GM19043 (cell line): ENCODE results near the gene TSPAN32.

Source experiments
- ATAC-seq: cut with Tn5 transposase; IDR thresholded peaks from one replicate; pipeline ENCODE4 v1.9.1; 2021; ENCODE audit warnings: low read depth; ENCODE audit not compliant: unreplicated experiment

The TSPAN32 gene

DNA sequence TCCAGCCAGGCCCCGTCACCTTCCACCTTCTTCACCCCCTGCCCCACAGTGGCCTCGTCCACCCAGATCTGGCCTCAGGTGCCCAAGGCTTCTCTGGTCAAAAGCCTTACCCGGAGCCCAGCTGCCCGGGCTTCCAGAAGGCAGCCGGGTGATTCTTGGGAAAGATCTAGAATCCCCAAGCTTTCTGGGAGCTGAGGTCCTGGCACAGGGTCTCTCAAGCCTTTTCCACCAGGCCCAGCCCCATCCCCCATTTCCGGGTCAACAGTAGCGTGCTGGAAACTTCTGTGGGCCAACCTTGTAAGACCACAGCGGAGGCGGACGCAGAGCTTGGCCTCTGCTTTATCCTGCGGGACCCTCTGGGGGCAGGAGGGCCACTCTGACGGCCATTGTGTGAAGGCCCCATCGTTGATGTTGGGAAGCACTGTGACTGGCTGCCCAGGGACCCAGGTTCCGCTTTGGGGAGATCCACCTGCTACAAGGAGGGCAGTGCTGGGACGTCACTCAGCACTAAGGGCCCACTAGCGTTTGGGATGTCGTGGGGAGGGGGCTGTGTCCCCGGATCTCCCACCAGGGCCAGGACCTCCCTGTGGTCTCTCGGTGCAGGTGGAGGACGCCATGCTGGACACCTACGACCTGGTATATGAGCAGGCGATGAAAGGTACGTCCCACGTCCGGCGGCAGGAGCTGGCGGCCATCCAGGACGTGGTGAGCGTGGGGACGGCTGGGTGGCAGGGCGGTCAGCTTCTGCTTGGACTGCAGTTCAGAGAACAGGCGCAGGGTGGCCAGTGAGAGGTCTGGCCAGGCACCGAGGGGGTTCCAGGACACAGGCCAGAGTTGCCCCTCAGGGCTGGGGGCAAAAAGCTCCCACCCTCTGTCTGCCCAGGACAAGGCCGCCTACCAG lies 11.5 kb downstream of the TSPAN32 start:
- no peak for ATAC-seq

DNA sequence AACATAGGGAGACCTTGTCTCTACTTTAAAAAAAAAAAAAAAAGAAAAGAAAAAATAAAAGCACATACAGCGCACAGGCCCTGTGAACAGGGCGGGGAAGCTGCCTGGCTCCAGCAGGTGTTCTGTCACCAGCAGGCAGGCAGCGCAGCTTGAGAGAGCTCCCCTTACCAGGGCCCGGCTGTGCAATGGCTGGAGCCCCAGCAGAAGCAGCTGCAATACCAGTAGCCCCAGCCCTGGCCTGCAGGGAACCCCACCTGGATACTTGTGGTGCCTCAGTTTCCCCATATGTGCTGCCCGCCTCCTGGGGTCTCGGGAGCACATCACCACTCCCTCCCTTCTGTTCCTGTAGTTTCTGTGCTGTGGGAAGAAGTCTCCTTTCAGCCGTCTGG lies 12.3 kb downstream of the TSPAN32 start:
- ATAC-seq, result no peak

DNA sequence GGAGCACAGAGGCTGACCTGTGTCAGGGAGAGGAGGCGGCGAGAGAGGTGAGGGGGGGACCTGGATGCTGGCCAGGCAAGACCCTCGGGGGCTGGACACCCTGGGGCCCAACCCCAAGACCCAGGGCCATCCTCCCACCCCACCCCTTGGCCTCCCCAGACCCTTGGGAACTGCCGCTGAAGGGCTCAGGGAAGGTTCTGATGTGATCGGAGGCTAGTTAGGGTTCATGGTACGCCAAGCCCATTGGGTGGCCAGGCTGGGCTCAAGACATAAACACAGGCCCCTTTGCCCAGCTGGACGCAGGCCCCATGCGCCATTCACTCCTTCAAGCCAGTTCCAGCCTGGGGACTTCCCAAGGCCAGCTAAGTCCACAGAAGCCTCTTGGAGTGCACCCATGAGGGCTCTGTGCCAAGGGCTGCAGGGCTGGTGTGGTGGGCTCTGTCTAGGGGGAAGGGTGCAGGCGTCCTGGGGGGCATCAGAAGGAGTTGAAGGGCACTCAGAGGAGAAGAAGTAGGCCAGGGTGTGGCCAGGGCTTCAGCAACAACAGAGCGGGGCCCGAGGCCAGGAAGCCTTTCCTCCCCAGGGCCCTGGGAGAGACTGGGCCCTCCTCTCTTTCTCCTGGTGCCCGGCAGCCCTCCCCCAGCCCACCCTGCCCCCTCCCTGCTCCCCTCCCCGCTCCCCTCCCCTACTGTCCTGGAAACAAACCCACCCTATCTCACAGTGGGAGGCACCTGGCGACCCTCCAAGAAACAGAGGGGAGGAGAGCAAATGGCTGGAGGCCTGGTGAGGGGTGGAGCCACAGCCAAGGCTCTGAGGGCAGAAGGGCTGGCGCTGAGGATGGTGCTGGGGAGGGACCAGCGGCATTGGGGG lies 12.9 kb downstream of the TSPAN32 start:
- ATAC-seq, result no peak

DNA sequence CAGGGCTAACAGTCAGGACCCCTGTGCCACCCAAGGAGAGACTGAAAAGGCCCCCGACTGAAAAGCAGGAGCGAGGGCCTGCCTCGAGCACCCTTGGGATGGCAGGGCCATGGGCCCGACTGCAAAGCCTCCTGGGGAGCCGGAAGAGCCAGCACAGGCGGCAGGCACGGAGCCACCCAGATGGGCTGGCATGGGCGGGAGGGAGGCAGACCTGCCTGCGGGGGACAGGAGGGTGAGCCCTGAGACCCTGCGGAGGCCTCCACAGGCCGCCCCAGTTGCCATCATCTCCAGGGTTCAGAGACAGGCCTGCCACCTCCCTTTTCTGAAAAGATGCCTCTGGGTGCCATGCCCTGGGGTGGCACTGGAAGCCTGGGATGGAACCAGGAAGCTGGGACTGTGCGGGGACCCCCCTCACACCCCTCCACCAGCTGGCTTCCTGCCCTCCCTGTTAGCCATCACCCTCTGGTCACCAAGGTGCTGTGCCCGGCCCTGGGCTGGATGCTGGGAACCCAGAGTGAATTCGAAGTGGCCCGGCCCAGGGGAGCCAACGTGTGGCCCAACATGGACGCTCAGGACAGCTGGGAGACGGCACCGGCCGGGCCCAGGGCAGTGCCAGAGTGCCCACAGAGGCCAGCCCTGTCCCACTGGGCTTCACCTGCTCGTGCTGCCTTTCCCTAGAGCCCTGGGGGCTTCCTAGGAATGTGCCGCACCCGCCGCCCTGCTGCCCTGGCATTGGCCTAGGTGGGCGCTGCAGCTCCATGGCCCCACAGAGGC lies 13.8 kb downstream of the TSPAN32 start:
- no peak for ATAC-seq

DNA sequence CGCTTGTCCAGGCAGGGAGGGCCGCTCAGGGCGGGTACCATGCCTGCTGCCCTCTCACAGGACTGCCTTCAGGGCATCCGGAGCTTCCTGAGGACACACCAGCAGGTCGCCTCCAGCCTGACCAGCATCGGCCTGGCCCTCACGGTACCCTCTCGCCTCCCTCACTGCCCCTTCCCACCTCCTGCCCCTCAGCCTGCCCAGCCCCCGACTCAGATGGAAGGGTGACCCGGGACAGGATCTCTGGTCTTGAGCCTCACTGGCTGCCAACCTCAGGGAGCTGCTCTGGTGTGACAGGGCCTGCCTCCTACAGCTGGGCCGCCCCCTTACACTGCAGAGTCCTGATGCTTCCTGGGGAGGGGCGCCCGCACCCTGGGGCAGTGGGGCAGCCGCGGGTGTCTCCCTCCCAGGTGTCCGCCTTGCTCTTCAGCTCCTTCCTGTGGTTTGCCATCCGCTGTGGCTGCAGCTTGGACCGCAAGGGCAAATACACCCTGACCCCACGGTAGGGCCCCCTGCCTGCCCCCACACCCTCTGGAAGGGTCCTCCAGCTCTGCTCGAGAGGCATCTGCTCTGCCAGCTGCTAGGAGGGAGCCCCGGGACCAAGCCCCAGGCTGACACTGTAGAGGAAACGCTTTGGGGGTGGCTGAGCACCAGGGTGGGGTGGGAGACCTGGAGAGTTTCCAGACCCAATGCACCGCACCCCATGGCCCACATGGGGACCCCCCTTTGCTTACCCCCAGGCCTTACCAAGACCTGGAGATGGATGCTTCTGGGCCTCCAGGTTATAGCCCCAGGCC lies 14.6 kb downstream of the TSPAN32 start:
- ATAC-seq, result no peak

DNA sequence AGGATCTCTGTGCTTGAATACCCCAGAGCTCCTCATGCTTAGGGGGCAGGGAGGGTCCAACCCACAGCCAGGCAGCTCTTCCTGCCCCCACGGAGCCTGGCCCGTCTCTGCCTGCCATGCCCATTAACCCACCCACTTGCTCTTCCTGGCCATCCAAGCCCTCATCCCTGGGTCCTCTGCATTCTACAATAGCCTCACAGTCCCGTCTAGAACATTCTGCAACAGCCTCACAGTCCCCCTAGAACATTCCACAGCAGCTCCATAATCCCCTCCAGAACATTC lies 15.1 kb downstream of the TSPAN32 start:
- ATAC-seq, result no peak

DNA sequence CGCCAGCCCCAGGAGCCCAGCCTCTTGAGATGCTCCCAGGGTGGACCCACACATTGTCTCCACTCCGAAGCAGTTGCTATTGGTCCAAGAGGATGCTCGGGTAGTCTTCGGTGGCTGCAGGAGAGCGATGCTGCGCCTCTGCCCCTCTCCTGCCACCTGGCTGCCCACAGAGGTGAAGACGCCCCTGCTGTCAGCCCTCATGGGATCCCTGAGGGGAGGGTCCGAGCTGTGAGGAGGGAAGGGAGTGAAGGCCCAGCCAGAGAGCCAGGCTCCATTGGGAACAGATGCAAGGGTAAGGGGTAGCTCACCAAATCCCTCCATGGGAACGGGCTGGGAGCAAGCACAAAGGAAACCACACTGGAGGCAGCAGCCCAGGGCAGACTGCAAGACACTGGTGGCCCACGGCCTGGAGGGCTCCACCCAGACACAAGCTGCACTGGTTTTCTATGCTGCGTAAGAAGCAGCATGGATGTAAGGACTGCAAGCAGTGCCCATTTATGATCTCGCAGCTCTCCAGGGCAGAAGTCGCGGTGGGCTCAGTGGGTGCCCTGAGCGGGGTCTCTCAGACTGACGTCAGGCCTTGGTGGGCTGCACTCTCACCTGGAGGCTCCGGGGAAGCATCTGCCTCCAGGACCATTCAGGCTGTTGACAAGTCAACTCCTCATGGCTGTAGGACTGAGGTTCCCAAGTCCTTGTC lies 15.7 kb downstream of the TSPAN32 start:
- no peak for ATAC-seq

DNA sequence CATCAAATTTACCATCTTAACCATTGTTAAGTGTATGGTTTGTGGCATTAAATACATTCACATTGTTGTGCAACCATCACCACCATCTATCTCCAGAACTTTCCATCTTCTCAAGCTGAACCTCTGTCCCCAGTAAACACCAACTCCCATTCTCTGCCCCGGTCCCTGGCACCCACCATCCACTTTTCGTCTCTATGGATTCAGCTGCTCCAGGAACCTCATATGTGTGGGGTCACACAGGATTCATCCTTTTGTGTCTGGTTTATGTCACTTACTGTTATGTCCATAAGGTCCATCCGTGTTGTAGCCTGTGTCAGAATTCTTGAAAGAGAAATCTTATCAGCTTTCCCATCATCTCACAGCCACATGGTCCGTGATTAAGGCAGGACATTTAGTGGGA lies 16.3 kb downstream of the TSPAN32 start:
- ATAC-seq, result no peak

DNA sequence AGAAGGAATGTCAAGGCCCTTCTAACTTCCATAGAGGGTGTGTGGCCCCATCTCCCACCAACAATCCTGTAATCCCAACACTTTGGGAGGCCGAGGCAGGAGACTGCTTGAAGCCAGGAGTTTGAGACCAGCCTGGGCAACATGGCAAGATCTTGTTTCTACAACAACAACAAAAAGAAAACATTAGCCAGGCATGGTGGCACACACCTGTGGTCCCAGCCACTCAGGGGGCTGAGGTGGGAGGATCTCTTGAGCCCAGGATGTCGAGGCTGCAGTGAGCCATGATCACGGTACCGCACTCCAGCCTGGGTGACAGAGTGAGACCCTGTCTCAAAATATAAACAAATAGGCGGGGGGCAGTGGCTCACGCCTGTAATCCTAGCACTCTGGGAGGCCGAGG lies 16.9 kb downstream of the TSPAN32 start:
- no peak for ATAC-seq

DNA sequence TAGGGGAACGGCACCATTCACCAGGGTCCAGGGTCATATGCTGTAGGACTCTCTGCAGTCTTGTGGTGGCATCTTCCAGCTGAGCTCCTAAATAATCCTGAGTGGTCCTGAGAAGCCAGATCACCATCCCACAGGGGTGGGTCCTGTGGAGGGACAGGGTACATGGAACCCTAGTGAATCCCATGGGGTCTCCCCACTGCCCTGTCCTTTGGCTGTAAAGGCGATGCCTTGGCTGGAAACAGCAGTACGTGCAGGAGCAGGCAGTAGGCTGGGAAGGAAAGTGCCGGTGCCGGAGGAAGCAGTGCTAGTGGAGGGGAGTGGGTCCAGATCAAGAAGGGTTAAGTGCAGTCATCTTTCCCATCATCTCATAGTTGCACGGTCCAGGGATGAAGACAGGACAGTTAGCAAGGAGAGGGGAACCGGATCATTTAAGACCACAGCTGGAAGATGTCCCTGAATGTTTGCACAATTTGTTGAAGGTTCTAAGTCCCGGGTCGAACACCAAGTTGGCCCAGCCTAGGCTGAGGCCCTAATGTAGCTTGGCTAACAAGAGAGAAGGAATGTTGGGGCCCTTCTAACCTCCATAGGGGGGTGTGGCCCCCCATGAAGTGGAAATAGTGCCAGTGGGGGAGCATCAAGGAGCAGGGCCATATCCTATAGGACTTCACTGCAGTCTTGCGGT lies 18.1 kb downstream of the TSPAN32 start:
- ATAC-seq, result no peak

DNA sequence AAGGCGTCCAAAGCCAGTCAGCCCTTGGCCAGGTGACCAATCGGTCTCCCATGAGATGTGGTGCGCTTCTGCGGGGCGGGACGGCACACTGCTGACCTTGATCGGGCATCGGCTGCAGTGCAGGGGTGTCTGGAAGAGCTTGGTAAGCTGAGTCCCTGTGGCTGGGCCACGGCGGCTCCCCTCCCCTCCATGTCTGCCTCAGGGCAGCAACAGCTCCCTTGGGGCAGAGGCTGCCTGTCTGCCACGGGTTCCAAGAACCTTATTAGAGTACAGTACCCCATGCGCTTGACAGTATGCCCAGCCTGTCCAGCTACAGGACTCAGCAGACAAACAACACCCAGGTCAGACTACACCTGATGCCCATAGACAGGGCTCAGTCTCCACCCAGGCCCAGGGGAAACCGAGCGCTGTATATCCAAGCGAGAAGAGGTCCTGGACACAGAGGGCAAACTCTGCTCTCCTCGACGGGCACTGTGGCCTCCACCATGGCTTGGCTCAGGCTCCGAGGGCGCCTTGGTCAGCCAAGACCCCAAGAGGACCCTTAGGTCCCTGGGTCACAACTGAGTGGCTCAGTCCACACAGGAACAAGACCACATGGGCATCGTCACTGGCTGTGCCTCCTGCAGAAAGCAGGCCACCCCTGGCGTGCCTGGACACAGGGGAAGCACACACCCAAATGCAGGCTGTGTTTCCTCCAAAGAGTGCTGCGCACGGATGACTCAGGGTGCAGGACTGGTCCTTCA lies 18.9 kb downstream of the TSPAN32 start:
- ATAC-seq, result no peak

DNA sequence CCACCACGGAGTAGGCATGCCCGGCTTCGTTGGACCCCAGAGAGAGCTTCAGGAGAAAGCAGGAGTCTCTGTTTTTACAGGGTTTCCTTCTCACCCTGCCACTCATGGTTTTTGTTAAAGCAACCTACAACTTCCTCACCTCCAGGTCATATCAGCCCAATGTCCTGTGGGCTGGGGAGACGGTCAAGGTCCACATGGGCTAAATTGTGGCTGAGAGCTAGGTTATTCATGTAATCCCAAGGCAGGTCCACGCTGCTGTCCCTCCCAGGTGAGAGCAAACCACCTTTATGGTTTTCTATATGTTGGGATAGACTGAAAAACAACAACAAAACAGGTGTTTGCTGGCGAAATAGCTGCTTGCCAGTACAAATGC lies 19.5 kb downstream of the TSPAN32 start:
- ATAC-seq, result no peak

DNA sequence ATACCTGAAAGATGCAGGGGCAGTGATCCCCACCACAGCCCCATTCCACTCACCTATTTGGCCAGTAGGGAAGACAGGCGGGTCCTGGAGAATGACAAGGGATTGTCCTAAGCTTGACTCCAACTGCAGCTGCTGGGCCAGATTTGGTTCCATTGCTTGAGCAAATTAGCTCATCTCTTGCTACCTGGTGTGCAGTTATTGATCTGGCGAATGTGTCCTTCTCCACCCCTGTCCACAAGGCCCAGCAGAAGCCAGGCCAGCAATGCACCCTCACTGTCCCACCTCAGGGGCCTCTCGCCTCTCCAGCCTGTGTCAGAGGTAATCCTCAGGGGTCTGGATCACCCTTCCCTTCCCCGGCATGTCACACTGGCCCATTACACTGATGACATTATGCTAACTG lies 23.3 kb downstream of the TSPAN32 start:
- no peak for ATAC-seq

DNA sequence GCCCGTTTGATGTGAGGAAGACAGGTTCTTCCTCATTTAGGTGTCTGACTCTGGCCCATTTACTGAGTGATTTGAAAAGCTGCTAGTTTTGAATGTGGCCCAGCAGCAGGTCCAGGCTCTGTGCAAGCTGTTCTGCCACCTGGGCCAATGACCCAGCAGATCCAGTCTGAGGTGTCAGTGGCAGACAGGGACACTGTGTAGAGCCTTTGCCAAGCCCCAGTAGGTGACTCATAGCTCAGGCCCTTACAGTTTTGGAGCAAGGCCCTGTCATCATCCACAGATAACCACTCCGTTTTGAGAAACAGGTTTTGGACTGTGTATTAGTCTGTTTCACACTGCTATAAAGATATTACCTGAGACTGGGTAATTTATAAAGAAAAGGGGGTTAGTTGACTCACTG lies 23.9 kb downstream of the TSPAN32 start:
- ATAC-seq, result no peak

DNA sequence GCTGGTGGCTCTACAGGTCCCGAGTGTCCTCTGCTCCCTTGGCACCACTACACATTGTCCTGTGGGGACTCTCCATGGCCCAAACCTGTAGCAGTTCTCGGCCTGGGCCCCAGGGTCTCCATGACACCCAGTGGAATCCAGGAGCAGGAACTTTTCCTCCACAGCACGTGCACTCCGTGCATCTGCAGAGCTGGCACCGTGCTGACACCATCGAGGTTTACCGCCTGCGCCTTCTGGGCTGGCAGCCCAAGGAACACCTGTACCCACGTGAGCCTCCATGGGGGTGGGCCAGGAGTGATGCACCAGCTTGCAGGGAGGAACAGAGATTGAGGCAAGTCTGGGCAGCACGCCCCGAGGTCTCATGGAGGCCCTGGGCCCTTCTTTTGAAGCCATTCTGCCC lies 25.2 kb downstream of the TSPAN32 start:
- ATAC-seq, result no peak

DNA sequence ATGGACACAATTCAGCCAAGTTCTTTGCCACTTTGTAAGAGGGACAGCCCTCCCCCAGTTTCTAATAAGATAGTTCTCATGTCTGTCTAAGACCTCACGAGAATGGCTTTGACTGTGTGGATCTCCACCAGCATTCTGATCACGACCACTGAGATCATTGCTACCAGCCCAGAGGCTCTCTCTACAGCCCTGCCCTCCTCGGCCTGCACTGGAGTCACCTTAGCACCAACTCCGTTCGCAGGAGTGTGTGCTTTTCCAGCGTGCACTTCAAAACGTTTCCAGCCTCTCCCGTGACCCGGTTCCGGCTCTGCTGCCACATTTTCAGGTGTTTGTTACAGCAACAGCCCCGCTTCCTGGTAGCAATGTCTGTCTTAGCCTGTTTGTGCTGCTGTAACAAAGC lies 26.2 kb downstream of the TSPAN32 start:
- ATAC-seq, result no peak

DNA sequence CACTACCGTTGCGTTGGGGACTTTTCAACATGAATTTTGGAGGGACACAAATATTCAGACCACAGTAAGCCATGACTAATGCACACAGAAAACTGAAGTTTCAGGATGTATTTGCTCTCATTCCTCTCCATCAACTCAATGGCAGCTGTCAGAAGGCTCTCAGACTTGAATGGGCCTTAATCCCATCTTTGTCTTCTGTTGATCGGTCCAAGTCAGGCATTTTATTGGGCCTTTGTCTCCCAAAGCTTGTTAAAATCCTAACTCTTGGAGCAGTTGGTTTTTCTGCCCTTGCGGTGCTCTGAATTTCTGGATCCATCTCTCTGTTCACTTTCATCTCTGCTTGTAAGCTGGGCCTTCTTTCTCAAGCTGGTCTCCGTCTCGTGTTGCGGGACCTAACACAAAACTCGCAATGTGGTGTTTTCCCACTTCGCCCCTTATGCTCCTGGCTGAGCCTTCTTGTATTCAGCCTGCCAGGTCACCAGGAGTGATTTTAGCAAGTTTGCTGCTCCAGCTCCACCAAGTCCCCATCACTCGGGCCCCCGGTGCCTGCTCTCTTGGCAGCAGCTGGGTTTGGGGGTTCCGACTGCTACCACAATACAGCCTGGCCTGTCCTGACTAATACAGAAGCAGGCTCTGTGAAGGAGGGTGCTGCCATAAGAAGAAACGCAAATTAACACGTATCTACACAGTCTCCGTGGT lies 27.0 kb downstream of the TSPAN32 start:
- no peak for ATAC-seq

DNA sequence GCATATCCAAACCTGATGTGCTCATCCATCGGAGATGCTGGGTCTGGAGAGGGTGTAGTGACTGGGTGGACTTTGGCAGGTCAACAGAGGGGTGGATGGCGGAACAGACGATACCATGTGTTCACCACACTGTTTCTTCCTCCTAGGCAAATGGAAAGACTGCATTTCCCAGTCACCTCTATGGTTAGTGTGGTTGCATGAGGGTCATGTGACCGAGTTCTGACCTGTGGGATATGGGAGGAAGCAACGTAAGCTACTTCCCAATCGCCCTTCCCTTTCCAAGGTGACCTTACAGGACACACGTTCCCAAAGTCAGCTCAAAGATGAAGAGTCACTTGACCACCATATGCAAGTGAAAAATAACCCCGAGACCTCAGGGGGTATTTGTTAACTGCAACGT lies 27.7 kb downstream of the TSPAN32 start:
- ATAC-seq, result no peak
